WTC11 (cell line): Measurements from ENCODE around the gene RBX1. TPM values are rescaled to one million over a fixed set of nuclear protein-coding genes. Genes with fewer than 3 reads are reported as not detected.

Source experiments
- ATAC-seq: fragments of 200-7000 bp; cut with Tn5 transposase; 2 replicates; pipeline ENCODE4 v1.10.0; 2021; ENCODE audit warnings: mild to moderate bottlenecking, moderate library complexity
- CTCF ChIA-PET: fragments of 300-600 bp; sonication (Branson Sonifier 250); formaldehyde crosslinking; loops from one replicate; lab custom pipeline; 2021; ENCODE audit warnings: antibody characterized with exemption; lab: Charles Lee
- POLR2A ChIA-PET: fragments of 350-600 bp; sonication (Branson Sonifier 250); formaldehyde crosslinking; loops from one replicate; lab custom pipeline; 2021; ENCODE audit warnings: antibody characterized with exemption; lab: Charles Lee
- DNase-seq: peaks from one replicate; pipeline ENCODE4 v3.0.0; 2021; ENCODE audit warnings: low spot score
- H3K27ac Mint-ChIP-seq: 2 replicates; pipeline ENCODE4 v1.8.0; 2021; ENCODE audit warnings: mixed read lengths
- H3K27me3 Mint-ChIP-seq: 2 replicates; pipeline ENCODE4 v1.8.0; 2021; ENCODE audit warnings: low read depth, mild to moderate bottlenecking, moderate library complexity, mixed read lengths
- H3K36me3 Mint-ChIP-seq: 2 replicates; pipeline ENCODE4 v1.8.0; 2021; ENCODE audit warnings: mixed read lengths
- H3K4me1 Mint-ChIP-seq: 2 replicates; pipeline ENCODE4 v1.8.0; 2022; ENCODE audit warnings: mixed read lengths
- H3K4me3 Mint-ChIP-seq: 2 replicates; pipeline ENCODE4 v1.8.0; 2021; ENCODE audit warnings: mild to moderate bottlenecking, moderate library complexity, mixed read lengths
- H3K9me3 Mint-ChIP-seq: 2 replicates; pipeline ENCODE4 v1.8.0; 2021; ENCODE audit warnings: mixed read lengths
- ESRRA ChIP-seq: sonication (generic); formaldehyde crosslinking; IDR thresholded peaks from 2 replicates; pipeline ENCODE4 v1.8.1; 2022; ENCODE audit warnings: mild to moderate bottlenecking, missing genetic modification reagents, borderline replicate concordance
- SP1 ChIP-seq: sonication (generic); formaldehyde crosslinking; conservative IDR thresholded peaks from 2 replicates; pipeline ENCODE4 v1.8.1; 2022; ENCODE audit warnings: missing genetic modification reagents
- ZNF138 ChIP-seq: sonication (generic); formaldehyde crosslinking; conservative IDR thresholded peaks from 2 replicates; pipeline ENCODE4 v1.8.1; 2022; ENCODE audit warnings: mild to moderate bottlenecking, moderate library complexity, missing genetic modification reagents
- ZNF281 ChIP-seq: sonication (generic); formaldehyde crosslinking; IDR thresholded peaks from 2 replicates; pipeline ENCODE4 v1.8.0; 2023; ENCODE audit warnings: mild to moderate bottlenecking, missing genetic modification reagents
- total RNA-seq: library from RNA; stranded (reverse); gene quantifications from 3 replicates; pipeline ENCODE4 v1.2.3, GENCODE V29; 2021
- TF ChIP-seq, protein P1 (sequence below): sonication (generic); formaldehyde crosslinking; IDR thresholded peaks from 2 replicates; pipeline ENCODE4 v1.8.0; 2022; ENCODE audit warnings: missing genetic modification reagents
- TF ChIP-seq, protein P2 (sequence below): sonication (generic); formaldehyde crosslinking; IDR thresholded peaks from 2 replicates; pipeline ENCODE4 v1.8.1; 2023; ENCODE audit warnings: mild to moderate bottlenecking, missing genetic modification reagents, moderate library complexity
- TF ChIP-seq, protein P3 (sequence below): sonication (generic); formaldehyde crosslinking; IDR thresholded peaks from 2 replicates; pipeline ENCODE4 v1.8.0; 2023; ENCODE audit warnings: missing genetic modification reagents
- TF ChIP-seq, protein P4 (sequence below): fragments of 200-600 bp; IDR thresholded peaks from 2 replicates; pipeline ENCODE4 v1.8.0; 2022; ENCODE audit warnings: antibody characterized with exemption

The RBX1 gene
- total RNA-seq, 1 experiment from 2014 or later, result 70.8 TPM

GRCh38 chr22:41003976-41004375, 52.8 kb downstream of the RBX1 start (continued):
- TF ChIP-seq, protein P1, sequence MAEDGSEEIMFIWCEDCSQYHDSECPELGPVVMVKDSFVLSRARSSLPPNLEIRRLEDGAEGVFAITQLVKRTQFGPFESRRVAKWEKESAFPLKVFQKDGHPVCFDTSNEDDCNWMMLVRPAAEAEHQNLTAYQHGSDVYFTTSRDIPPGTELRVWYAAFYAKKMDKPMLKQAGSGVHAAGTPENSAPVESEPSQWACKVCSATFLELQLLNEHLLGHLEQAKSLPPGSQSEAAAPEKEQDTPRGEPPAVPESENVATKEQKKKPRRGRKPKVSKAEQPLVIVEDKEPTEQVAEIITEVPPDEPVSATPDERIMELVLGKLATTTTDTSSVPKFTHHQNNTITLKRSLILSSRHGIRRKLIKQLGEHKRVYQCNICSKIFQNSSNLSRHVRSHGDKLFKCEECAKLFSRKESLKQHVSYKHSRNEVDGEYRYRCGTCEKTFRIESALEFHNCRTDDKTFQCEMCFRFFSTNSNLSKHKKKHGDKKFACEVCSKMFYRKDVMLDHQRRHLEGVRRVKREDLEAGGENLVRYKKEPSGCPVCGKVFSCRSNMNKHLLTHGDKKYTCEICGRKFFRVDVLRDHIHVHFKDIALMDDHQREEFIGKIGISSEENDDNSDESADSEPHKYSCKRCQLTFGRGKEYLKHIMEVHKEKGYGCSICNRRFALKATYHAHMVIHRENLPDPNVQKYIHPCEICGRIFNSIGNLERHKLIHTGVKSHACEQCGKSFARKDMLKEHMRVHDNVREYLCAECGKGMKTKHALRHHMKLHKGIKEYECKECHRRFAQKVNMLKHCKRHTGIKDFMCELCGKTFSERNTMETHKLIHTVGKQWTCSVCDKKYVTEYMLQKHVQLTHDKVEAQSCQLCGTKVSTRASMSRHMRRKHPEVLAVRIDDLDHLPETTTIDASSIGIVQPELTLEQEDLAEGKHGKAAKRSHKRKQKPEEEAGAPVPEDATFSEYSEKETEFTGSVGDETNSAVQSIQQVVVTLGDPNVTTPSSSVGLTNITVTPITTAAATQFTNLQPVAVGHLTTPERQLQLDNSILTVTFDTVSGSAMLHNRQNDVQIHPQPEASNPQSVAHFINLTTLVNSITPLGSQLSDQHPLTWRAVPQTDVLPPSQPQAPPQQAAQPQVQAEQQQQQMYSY (CRISPR knock-in tag), result no peak
- TF ChIP-seq SP1 (CRISPR knock-in tag), result no peak

DNA sequence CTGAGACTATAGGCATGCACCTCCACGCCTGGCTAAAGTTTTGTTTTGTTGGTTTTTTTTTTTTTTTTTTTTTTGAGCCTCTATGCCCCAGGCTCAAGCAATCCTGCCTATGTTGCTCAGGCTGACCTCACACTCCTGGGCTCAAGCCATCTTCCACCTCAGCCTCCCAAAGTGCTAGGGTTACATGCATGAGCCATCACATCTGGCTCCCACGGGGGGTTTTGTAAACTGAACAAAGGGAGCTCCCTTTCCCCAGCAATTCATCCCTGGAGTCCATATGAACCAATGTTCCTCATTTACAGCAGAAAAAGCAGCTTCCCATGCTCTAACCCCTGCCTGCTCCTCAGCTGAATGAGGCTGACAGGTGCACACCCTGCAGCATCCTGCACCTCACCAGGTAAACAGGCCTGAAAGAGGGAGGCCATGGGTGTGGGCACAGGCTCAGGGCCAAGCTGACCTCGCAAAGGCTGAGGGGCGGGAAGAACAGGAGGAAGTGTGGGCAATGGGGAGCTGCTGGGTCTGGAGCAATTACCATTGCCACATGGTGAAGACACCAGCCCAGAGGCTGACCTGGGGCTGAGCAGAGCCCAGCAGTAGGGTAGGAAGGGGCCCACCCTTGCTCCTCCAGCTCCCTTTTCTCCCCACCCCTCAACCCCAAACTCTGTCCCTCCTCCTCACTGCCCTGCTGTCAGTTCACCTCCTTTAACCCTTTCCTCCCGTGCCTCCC, 58.2 kb downstream of the RBX1 start:
- DNase-seq, result no peak
- ChIA-PET POLR2A (interaction anchor here (0.6 kb wide), 1 partner anchor 168 kb away, joined by 3 read pairs; no protein-coding TSS in a partner anchor), CTCF (interaction anchor here (0.5 to 1.4 kb wide), 5 partner anchors 13 to 228 kb away, joined by 3 to 4 read pairs (median 3); no protein-coding TSS in a partner anchor)
- H3K36me3 Mint-ChIP-seq, result no peaks in the 10 kb centered on the region
- no peaks in the 10 kb centered on the region for H3K27me3 Mint-ChIP-seq
- peak; percentile 52 for ATAC-seq
- H3K9me3 Mint-ChIP-seq, result no peaks in the 10 kb centered on the region
- TF ChIP-seq ZNF281 (no peak), ZNF138 (CRISPR knock-in tag) (no peak), ESRRA (no peak)
- TF ChIP-seq, protein P2, sequence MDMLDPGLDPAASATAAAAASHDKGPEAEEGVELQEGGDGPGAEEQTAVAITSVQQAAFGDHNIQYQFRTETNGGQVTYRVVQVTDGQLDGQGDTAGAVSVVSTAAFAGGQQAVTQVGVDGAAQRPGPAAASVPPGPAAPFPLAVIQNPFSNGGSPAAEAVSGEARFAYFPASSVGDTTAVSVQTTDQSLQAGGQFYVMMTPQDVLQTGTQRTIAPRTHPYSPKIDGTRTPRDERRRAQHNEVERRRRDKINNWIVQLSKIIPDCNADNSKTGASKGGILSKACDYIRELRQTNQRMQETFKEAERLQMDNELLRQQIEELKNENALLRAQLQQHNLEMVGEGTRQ (CRISPR knock-in tag), result no peak
- TF ChIP-seq, protein P3, sequence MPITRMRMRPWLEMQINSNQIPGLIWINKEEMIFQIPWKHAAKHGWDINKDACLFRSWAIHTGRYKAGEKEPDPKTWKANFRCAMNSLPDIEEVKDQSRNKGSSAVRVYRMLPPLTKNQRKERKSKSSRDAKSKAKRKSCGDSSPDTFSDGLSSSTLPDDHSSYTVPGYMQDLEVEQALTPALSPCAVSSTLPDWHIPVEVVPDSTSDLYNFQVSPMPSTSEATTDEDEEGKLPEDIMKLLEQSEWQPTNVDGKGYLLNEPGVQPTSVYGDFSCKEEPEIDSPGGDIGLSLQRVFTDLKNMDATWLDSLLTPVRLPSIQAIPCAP (CRISPR knock-in tag), result no peak
- TF ChIP-seq, protein P1 (CRISPR knock-in tag), result no peak
- TF ChIP-seq, protein P4, sequence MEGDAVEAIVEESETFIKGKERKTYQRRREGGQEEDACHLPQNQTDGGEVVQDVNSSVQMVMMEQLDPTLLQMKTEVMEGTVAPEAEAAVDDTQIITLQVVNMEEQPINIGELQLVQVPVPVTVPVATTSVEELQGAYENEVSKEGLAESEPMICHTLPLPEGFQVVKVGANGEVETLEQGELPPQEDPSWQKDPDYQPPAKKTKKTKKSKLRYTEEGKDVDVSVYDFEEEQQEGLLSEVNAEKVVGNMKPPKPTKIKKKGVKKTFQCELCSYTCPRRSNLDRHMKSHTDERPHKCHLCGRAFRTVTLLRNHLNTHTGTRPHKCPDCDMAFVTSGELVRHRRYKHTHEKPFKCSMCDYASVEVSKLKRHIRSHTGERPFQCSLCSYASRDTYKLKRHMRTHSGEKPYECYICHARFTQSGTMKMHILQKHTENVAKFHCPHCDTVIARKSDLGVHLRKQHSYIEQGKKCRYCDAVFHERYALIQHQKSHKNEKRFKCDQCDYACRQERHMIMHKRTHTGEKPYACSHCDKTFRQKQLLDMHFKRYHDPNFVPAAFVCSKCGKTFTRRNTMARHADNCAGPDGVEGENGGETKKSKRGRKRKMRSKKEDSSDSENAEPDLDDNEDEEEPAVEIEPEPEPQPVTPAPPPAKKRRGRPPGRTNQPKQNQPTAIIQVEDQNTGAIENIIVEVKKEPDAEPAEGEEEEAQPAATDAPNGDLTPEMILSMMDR, result no peak
- H3K4me1 Mint-ChIP-seq, result peaks cover 4% of the 10 kb centered on the region; the same call in 1 of the 2 replicates
- H3K4me3 Mint-ChIP-seq, result no peak overlapping the region
- H3K27ac Mint-ChIP-seq, result no peak overlapping the region
